Measurements from ENCODE around the gene TUSC2.

The TUSC2 gene

DNA sequence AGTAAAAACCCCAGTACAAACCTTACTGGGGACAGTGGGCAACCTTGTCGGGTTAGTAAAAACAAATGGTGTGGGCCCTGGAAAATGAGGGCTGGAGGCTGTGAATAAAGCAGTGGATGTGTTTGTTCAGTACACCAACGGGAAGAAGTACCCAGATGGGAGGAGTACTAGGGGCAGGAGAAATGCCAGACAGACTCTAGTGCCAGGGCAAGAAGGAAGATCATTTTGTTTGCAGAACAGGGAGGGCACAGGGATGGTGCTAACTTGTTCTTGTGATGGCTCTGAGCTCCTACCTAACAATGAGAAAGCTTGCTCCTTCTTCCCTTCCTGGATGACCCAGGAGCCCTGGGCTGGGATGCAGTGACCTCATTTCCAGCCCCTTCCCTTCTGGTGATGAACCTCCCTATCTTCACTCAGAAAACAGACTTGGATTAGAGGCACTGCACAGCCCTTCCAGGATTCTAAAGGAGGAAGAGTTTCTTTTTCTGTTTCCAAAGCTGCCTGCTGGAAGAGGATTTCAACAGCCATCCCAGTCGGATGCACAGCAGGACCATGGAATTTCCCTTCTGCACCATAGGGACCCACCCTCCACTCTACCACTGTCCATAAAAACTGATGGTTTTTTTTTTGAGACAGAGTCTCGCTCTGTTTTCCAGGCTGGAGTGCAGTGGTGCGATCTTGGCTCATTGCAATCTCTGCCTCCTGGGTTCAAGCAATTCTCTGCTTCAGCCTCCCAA lies 6.5 kb upstream of the TUSC2 start:
- DNase-seq = no peak

DNA sequence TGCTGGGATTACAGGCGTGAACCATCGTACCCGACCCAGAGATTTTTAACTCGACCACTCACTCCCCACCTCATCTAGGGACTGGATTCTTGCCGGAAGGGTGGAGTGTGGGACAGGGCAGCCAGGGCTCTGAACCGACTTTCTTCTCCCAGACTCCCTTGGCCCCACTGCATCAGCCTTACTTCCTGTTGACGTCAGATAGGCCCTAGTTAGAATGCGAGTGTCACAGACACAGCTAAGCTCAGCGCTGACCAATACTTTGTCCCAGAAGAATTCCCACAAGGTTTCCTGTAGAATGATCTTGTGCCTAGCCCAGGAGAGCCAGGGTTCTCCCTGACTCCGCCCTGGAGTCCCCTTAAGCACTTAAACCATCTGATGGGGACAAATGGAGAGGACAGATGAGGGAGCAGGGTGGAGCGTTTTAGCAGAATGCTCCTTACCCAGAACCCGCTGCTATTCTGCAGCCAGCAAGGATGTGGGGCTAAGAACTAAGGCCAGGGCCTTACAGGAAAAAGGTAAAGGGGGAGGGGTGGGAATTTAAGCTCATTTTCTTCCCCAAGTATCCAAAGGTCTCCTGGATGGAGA lies 5.8 kb upstream of the TUSC2 start:
- no peak for DNase-seq

DNA sequence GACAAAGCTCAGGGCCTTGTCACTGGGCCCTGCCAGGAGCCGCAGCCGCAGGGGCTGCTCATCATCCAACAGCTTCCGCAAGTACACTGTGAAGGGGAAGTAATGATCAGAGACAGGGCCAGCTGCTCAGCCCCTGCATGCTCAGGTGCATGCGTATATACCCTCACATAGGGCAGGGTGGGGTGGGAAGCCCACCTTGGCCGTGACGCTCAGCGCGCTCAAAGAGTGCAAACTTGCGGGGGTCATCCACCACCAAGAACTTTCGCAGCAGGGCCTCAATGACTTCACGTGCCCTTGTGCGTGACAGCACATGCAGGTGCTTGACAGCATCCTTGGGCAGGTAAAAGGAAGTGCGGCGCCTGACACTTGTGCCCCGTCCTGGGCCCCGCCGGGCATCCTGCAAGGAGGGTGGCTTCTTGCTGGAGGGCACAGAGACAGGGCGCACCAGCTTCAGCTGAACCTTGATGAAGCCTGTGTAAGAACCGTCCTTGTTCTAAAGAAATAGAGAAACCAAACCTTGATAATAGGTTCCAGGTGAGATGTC lies 3.4 kb upstream of the TUSC2 start:
- DNase-seq = no peak

DNA sequence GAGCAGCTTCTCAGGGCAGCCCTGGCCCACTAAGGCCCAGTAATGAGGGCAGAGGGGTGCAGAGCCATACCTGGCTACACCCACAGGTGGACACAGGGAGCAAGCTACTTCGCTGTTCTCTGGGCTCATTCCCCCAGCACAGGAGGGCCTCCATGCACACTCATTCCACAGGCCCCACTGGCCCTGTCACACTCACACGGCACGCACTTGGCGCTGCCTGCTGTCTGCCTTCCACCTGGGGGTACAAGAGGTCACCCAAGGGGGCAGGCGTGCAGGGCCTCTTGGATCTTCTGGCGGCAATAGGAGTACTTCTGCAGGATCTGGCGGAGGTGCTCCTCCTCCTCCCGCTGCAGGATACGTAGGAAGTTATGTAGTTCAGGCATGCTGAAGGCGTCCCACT lies 2.3 kb upstream of the TUSC2 start:
- no peak for DNase-seq

DNA sequence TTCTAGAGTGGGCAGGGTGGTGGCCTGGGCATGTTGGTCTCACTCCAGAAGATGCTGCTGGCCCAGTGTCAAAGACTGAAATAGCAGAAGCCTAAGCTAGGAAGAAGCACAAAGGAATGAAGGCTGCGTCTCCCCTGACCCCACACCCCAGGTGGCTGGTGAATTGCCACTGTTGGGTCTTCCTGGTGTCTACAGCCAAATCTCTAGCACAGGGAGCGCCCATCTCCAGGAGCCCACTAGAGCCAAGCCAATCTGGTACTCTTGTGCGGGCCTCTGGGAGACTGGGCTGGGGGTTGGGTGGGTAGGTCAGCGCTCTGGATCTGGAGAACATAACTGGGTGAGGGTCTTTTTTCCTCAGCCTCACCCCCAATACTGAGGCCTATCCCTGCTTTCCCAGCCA lies 894 bp downstream of the TUSC2 start:
- DNase-seq = no peak

DNA sequence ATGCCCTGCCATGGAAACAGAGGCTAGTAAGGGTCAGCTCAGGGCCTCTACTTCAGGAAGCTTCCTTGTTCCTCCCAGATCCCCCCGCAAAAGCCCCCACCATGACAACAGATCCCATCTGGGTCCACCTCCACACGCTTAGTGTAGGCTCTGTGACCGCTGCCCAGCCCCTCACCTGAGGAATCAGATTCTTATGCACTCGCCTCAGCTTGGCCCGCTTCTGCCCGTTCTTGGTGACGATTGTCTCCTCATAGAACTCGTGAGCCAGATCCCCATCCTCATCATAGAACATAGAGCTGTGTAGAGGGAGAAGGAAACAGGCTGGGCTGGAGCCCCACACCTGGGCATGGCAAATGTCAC lies 1.9 kb downstream of the TUSC2 start:
- no peak for DNase-seq

DNA sequence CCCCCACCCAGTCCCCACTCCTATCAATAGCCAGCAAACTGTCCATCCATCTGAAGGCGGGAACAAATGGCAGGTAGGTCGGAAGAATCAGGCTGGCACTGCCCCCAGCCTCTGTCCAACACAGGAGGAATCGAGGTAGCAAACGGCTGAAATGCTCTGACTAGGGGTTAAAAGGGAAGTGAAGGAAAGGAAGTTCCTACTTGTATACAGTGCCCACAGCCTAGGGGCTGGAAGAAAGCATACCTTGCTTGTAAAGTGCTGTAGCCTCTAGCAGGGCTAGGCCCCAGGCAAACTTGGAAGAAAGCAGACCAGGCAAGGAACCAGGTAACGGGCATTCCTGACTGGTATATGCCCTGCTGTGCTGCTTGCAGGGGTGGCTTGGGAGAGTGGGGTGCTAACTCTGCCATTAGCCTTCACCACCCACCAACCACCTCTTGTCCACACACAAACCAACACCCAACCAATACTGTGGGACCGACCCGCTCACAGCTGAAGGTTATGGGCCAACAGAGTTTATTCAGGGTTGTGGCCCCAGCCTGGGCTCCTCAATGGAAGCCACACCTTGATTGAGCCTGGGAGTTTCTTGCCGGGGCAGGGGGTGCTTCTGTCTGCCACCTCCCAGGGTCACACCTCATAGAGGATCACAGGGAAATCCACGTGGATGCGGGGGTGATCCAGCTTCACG lies 2.4 kb downstream of the TUSC2 start:
- DNase-seq = no peak

DNA sequence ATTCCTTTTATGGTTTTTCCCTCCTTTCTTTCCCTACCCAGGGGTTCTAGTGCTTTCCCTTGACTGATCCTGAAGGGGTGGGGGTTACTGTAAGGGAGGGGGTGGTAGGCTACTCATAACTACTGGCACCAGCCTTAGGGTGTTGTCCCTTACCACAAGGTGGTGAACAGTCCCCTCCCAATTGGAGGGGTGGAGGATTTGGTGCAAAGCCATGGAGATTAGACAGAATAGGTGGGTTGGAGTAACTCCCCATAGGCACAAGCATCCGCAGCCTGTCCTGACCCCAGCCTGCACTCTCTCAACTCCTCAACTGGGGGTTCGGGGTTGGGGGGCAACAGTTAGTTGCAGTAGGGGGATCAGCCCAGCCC lies 2.9 kb downstream of the TUSC2 start:
- DNase-seq = no peak

DNA sequence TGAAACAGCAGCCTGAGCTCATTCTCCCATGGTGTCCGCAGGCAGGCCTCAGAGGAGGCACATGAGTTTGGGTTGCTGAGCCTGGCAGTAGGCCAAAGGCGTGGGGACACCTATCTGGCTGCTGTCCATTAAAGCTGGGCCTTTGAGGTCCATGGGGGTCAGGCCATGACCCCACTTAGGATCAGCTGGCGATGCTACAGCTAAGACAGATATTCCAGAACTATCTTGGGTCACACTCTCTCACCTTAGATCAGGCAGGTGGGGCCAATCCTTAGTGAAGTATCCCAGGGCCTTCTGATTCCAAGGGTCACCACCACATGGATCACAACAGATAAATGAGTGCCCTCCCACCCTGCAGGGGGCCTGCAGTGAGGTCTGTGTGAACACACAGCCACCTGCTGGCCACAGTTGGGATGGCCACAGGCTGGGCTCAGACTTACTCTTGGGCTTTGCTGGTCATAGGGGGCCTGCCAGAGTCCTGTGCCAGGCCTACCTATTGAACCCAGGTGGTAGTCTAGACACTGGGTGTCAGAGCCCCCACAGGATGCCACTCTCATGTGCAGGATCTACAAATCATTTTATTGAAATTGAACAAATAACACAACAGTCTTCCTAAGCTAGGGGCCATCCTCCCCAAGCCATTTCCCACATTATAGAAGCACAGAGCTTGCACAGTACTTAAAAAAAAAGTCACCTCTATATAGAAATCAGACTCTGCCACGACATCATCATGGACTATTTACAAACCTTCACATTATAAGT lies 3.5 kb downstream of the TUSC2 start:
- peak; percentile 24 to 59 for DNase-seq

DNA sequence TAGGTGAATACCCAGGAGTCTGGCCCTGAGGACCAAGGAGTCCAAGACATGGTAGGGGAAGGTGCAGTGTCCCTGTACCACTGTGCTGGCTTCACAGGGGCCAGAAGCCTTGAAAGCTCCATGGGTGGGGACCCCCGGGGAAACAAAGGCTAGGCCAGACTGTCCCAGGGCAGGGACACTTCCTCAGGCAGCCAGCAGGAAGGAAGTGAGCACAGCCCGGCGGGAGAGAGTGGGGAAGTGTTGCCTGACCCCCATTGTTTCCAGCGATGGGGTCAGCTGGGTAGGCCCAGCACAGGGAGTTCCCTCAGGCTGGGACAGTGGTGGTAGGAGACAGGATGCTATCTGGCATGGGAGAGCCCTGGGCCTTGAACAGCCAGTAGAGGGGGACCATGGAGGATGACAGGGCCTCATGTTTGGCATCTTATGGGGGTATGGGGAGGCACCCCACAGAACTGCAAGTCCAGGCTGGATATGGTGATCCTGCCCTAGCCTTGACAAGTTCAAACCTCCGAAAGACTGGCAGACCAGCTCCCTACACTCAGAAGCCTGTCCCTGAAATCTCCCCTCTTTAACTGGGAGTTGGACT lies 4.3 kb downstream of the TUSC2 start:
- DNase-seq = no peak

DNA sequence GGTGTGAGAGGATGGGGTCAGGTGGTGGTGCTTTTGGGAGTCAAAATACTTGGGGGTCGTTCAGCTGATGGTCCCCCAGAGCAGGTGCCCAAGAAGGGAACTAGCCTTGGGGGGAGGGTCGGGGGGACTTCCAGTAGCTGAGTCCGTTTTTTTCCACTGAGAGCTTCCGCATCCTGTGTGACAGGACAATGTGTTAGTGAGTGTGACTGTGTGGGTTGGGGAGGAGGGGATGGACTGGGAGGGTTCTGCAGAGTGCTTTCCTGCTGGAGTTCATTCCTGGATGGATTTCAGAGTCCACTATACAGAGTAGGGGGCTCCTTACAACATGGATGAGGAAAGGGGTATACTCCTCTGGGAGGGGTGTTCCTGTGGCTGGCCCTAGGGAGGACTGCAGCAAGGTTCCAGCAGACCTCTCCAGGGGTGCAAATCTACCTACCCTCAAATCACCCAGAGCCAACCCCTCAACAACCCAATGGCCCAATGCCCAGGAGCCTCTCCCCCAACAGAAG lies 4.9 kb downstream of the TUSC2 start:
- DNase-seq = no peak

DNA sequence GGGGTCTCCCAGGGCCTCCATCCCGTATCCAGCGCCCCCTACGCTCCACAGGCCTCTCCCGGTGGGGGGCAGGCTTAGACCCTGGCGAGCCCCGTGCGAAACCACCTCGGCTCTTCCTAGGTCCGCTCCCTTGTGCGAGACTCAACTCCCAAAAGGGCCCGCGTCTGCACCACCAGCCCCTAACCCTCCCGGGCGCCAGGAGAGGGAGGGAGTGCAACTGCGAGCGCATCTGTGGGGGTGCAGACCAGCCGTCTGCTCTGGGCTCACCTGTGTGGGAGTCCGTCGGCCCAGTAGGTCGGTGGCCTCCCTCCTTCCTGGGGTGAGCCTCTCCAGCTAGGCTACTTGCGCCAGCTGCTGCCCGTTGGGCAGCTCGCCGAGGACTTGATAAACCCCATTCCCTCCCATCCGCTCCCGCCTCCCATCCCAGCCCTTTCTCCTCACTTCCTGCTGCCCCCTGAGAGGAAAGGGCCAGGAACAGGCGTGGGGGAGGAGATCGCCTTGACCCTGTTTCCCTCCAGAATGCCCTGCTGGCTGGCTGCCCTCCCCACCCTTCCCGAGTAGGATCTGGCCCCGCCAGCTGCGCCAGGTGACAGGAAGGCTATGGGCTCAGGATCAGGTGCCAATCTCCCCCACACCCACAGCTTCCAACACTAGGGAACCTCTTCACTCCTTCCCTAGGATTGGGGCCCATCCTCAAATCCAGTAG lies 5.5 kb downstream of the TUSC2 start, which contains the start of gene HYAL2:
Gene HYAL2, minus strand, starts transcription at position 360 of the 706 bp plus-strand sequence. CDS start 2,256 bp downstream, outside the sequence.
- DNase-seq = no peak

DNA sequence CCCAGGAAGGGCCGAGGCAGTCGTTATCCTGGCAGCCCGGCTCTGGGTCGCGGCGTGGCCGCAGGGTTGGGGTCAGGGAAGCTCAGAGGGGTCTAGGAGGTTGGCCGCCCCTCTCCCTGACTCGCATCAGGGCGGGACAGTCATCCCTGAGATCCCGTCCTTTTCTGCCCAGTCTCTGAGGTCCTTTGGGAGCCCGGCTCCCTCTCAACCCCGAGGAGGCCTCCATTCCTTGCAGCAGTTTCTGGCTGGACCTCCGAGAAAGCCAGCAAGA lies 6.0 kb downstream of the TUSC2 start:
- no peak for DNase-seq

DNA sequence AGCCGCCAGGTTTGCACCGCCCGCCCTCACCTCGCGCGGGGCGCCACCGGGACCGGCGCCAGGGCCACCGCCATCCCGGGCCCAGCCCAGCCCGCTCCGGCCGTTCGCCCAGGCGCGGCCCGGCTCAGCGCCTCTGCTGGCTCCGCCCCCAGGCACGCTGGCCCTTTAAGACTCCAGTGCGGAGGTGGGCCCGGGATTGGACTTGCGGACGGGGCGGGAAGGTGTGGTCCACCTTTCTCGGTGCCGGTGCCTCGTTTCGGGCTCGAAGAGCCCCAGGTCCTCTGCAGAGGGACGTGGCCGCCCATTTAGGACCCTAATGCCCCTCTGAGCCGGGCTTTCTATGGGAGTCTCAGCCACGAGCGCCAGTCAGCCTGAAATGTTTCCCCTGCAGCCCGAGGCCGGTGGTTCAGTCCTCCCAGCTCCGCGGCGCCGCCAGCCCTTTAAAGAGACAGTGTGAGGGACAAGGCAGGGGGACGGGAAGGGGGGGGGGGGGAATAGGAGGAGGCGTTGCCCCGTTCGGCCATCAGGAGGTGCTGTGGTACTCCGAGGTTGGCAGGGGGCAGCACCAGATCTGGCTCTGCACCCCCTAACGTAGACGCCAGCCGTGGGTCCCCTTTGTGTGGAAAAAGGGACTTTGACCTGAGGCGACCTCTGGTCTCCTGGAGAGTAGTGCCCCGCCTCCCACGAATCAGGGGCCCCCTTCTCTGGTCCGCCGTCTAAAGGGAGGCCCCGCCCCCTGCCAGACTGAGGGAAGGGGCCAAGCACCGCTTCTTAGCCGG lies 6.5 kb downstream of the TUSC2 start:
- peak; percentile 64 to 77 for DNase-seq

DNA sequence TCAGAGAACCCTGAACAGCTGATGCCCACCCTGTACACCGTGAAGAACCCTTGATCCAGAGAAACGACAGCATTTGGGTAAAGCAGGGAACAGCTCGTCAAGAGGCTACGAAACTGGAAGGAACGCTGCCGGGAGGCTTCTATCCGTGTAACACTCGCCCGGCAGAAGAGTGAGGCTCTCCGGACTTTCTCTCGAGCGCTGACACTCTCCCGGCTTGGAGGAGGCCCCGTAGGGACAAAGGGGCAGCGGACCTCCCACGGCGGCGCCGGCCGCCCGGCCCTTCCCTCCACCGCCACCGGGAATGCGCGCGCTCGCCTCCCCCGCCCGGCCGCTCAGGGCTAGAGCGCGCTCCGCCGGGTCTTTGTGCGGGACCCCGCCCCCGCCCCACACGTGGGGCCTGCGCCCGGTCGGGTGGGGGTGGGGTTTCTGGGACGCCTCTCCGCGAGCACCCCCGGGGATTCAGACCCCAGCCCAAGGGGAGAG lies 7.1 kb downstream of the TUSC2 start:
- peak; percentile 42 to 72 for DNase-seq

DNA sequence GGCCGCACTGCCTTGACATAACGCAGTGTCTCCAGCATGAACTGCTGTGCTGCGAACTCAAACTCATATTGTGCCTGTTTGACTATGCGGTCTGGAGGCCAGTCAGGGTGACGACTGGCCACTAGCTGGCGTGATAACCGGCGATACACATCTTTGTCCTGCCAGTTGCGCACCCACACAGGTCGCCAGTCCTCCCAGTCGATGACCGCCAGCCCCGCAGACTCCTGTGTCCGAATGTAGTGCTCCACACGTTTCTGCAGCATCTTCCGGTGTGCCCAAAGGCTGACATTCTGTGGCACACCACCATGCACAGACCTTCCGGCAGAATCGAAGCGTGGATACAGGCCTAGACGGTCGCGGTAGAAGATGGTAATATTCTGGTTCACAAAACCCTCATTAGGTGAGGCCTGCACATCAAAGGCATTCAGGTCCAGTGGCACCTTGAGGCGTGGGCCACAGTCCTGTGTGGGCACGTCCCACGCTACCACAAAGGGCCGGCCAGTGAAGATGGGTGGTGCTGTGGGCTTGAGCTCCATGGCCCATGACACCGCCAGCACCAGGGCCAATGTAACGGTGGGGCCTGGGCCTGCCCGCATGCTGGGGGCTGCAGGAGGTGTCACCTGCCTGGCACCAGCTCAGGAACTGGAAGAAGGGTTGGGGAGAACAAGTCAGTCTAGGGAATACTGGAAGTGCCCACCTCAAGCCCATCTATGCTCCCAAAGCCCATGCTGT lies 8.0 kb downstream of the TUSC2 start:
- no peak for DNase-seq

DNA sequence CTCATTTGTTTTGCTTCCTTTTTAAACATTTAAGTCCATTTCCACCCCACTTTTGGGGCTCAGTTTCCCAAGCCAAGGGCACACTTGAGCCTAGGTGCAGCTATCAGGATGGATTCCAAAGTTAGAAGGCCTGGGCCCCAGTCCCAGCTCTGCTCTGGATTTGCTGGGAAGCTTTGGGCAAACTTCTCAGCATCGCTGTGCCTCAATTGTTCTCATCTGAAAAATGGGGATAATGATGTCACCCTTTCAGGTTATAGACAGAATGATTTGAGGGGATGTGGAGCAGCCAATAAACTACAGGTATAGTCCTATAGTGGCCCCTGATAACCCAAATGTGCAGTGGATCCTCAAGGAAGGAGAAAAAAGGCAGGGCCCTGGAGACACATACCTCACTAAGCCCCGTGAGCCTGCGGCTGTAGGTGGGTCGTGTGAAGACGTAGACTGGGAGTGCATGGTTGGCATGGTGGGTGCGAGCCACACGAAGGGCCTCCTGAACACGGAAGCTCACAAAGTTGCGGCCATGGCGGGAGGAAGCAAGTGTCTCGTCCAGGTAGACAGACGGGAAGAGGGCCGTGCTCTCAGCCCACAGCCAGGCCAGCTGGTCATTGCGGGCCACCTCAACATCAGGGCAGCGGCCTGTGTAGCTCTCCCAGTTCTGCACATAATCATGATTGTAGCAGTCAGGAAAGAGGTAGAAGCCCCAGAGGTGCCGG lies 8.7 kb downstream of the TUSC2 start:
- no peak for DNase-seq

DNA sequence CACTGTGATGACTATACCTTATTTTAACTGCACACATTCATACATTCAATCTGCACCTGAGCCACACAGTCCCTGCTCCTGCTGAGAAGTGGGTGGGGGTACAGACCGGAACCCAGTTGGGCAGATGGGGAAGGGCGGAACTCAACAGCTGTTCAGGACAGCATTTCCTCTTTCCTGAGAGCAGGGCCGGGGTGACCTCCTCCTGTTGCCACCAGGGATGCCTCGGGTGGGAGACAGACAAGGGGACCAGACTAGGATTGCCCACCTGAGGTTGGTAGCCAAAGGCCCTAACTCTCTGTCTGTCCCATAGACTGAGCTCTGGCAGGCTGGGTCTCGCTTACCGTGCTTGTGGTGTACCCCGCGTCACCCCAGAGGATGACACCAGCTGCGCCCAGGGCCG lies 9.4 kb downstream of the TUSC2 start:
- no peak for DNase-seq

DNA sequence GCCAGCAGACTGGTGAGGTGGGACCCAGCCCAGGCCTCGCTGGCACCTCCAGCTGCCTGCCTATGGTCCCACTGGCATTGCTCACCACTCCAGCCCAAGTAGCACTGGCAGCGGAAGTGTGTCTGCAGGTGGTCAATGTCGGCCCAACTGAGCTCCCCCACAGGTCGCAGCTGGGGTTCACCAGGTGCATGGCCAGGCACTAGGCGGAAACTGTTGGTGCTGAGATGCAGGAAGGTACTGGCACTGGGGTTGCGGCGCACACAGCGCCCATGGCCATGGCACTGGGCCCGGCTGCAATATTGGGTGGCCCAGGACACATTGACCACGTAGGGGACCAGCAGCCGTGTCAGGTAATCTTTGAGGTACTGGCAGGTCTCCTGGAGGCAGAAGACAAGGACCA lies 9.9 kb downstream of the TUSC2 start:
- DNase-seq = no peak

DNA sequence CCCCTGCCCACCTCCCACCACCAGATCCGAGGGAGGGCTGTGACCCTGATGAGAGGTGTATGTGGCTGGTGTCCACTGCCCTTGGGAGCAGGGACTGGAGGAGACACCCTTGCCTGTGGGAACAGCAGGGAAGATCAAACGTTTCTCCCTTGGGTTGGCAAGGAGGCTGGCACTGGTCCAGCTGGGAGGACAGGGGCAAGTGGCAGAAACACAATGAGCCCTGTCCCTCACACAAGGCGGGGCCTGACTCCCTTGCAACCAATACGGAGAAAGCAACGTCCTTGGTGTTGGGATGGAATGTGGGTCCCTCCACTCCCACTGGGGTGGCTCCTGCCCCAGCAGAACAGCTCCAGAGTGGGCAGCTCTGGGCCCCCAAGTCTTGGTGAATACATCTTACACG lies 10.7 kb downstream of the TUSC2 start:
- no peak for DNase-seq
